GM08714 (cell line): Measurements from ENCODE around the gene G6PD.
"Not testable (repeated sequence)": the region's sequence is repeated elsewhere in the genome, so short reads cannot be mapped to it uniquely, and the experiment has no call there.

ENCODE experiments used
- H3K4me3 ChIP-seq: fragments of 200-500 bp; sonication (Bioruptor generic); 2 replicates; pipeline ENCODE4 v1.5.1; 2014; ENCODE audit warnings: mild to moderate bottlenecking, low read length, inconsistent platforms
- ZNF274 ChIP-seq: IDR thresholded peaks from 2 replicates; pipeline ENCODE4 v1.6.1; 2012; ENCODE audit warnings: mild to moderate bottlenecking, low read depth, low read length

Gene G6PD

GRCh38 chrX:154549766-154550165 is 3.1 kb upstream of the G6PD start:
- TF ChIP-seq ZNF274, result no peak
- no peak overlapping the region for H3K4me3 ChIP-seq

GRCh38 chrX:154548028-154548316 is 1.3 kb upstream of the G6PD start:
- TF ChIP-seq ZNF274, result no peak
- H3K4me3 ChIP-seq, result peak overlapping the region; percentile 99

DNA sequence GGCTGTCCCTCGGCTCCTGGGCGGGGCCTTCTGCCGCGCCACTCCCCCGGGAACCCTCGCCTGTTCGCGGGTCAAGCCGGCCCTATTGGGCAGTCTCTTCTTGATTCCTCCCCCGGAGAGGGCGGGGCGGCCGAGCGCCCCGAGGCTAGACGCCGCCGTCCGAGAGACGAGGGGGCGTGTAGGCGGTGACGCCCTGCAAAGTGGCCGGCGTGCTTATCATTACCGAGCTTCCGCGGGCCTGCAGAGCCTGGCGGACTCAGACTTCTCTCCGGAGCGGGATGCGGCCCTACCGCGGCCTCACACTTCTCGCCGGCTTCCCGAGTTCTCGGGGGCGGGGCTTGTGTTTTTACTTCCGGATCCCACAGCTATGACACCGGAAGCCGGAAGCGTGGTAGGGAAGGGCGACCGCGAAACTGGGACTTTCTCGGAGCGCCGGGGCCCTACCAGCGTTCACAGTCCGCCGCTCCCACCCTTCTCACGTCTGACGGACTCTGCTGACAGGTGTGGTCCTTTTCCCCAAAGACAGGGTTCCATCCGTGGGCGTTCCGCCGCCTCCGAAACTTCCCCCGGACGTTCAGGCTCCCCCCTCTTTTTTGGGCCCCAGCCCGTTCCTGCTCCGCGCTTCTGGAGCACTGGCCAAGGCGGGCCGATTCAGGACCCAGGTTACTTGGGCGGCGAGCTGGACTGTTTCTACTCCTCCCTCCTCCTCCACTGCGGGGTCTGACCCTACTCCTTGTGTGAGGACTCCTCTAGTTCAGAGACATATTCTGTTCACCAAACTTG is 790 bp upstream of the G6PD start, which contains the start of gene IKBKG:
IKBKG (plus strand) TSS at position 376 of the 783 bp plus-strand sequence. CDS start 4,383 bp downstream, outside the sequence.
- TF ChIP-seq ZNF274, result no peak
- peak within 1 kb of the TSS; percentile 99 for H3K4me3 ChIP-seq

DNA sequence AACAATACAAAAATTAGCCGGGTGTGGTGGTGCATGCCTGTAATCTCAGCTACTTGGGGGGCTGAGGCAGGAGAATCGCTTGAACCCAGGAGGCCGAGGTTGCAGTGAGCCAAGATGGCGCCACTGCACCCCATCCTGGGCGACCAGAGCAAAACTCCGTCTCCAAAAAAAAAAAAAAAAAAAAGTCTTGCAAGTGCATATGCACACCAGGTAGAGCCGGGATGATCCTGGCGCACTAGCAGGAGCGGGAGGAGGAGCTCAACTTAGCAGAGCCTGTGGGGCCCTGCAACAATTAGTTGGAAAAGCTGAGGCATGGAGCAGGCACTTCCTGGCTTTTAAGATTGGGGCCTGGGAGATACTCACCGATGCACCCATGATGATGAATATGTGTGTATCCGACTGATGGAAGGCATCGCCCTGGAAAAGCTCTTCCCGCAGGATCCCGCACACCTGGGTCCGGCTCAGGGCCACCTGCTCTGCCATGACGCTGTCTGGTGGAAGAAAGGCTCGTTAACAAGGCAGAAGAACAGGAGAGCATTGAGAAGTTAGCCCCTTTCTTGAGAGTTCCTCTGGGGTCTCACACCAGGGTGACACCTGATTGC is 872 bp downstream of the G6PD start:
- H3K4me3 ChIP-seq, result peak overlapping the region; percentile 67; the same call in 1 of the 2 replicates
- TF ChIP-seq ZNF274, result no peak

- H3K4me3 ChIP-seq, result no peak overlapping the region
These were observed 3.8 kb downstream of the G6PD start for GRCh38 chrX:154542723-154543424.

GRCh38 chrX:154541896-154542722 is 4.5 kb downstream of the G6PD start:
- TF ChIP-seq ZNF274, result no peak
- no peak overlapping the region for H3K4me3 ChIP-seq

More at GRCh38 chrX:154542723-154543424, 3.8 kb downstream of the G6PD start:
- TF ChIP-seq ZNF274, result no peak

GRCh38 chrX:154541589-154541895 is 5.1 kb downstream of the G6PD start:
- no peak for TF ChIP-seq ZNF274
- no peak overlapping the region for H3K4me3 ChIP-seq

DNA sequence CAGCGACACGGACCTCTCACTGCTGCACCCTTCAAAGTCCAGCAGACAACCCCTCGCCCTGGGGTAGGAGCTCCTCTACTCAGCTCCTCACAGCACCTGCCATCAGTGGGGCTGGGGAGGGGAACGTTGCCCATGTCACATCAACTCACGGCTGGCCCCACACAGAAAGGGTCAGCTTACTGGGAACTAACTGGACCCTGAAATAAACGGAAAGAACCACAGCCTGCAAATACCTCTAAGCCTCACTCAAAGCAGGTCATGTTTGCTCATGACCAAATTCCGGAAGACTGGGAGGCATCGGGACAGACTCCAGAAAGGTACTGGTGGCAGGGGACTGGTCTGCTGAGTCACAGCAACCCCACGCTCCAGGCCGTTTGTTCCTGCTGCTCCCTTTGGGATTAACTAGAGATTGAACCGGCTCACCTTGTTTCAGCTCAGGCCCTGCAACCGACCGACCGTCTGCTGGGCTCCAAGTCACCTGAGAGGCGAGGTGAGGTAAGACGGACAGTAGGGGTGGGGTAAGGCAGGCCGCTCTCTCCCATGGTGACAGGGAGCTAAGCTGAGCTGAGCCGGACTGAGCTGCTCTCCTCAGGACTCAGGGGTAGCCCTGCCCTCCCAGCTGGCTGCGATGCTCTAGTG is 5.6 kb downstream of the G6PD start:
- no peak for TF ChIP-seq ZNF274
- H3K4me3 ChIP-seq, result no peak overlapping the region

DNA sequence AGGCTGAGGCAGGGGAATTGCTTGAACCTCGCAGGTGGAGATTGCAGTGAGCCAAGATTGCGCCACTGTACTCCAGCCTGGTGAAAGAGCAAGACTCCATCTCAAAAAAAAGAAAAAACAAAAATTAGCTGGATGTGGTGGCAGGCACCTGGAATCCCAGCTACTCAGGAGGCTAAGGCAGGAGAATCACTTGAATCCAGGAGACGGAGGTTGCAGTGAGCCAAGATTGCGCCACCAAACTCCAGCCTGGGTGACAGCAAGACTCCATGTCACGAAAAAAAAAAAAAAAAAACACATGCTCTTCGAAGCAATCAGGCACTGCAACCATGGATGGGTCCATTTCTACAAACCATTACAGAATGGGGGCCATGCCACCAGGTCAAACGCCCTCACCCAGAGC is 6.3 kb downstream of the G6PD start:
- H3K4me3 ChIP-seq, result not testable (repeated sequence)

DNA sequence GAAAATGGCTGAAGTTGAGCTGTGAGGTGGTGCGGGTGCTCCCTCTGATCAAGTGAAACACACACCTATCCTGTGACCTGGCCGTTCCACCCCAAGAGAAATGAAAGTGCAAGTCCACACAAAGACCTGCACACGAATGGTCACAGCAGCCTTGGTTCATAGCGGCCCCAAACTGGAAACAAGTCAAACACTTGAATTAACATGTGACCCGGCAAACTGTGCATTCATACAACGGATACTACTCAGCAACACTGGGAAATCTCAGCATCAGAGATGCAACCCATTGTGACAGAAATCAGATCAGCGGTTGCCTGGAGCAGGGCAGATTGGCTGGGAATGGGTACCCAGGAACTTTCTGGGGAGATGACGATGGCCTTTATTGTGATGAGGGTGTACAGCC is 7.6 kb downstream of the G6PD start:
- no peak for TF ChIP-seq ZNF274

GRCh38 chrX:154535892-154536291 is 10.8 kb downstream of the G6PD start:
- no peak for TF ChIP-seq ZNF274
- no peak overlapping the region for H3K4me3 ChIP-seq

More for the DNA sequence above, 7.6 kb downstream of the G6PD start:
- no peak overlapping the region for H3K4me3 ChIP-seq

DNA sequence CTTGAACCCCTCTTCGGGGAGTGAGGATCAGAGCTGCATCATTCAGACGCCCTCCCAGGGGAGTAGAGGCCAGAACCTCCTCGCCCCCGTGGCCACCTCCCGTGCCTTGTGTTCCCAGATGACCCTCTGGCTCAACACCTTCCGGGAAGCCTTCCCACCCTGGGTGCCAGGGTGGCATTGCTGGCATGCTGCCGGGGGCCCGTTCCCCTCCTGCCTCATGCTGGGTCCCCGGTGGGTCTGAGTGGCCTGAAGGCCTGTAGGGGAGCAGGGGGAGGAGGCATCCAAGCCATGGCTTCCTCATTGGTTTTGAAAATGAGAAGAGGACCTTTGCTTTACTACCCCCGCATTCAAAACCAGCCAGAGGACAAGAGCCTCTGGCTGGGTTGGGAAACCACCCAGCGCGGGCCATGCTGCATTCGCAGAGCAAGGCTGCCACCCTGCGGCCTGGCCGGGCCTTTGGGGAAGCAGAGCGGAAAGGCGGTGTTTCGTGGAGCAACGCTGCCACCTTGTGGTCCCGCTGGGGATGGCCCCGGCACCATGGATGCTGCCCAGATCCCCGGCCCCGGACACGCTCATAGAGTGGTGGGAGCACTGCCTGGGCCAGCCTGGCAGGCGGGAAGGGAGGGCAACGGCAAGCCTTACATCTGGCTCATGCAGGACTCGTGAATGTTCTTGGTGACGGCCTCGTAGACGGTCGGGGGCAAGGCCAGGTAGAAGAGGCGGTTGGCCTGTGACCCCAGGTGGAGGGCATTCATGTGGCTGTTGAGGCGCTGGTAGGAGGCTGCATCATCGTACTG is 11.9 kb downstream of the G6PD start:
- no peak for TF ChIP-seq ZNF274
- no peak overlapping the region for H3K4me3 ChIP-seq

- no peak for TF ChIP-seq ZNF274
- H3K4me3 ChIP-seq, result no peak overlapping the region
These were observed 14.0 kb downstream of the G6PD start for GRCh38 chrX:154532690-154533089.
